Hepatocyte (in vitro differentiated cells): ENCODE measurements around the gene P3H4. TPM values are rescaled to one million over a fixed set of nuclear protein-coding genes. Genes with fewer than 3 reads are reported as not detected.

Source experiments
- DNase-seq: peaks from one replicate; pipeline ENCODE4 v3.0.0-alpha.2; 2016; ENCODE audit warnings: low spot score
- H2AFZ ChIP-seq: fragments of 200-600 bp; sonication (generic); 2 replicates; pipeline ENCODE4 v1.6.0; 2016; ENCODE audit warnings: antibody characterized with exemption, mild to moderate bottlenecking
- H3K27ac ChIP-seq: fragments of 200-600 bp; sonication (generic); 2 replicates; pipeline ENCODE4 v1.5.1; 2016; ENCODE audit warnings: mild to moderate bottlenecking
- H3K27me3 ChIP-seq: fragments of 200-600 bp; sonication (generic); 2 replicates; pipeline ENCODE4 v1.6.1; 2016
- H3K36me3 ChIP-seq: fragments of 200-600 bp; sonication (generic); replicated peaks from 2 replicates; pipeline ENCODE4 v1.5.1; 2016; ENCODE audit warnings: low read depth; ENCODE audit not compliant: insufficient read depth
- H3K4me1 ChIP-seq: fragments of 200-600 bp; sonication (generic); 2 replicates; pipeline ENCODE4 v1.5.1; 2016; ENCODE audit warnings: mild to moderate bottlenecking, moderate library complexity; ENCODE audit not compliant: insufficient read depth
- H3K4me2 ChIP-seq: fragments of 200-600 bp; sonication (generic); 2 replicates; pipeline ENCODE4 v1.6.0; 2016
- H3K4me3 ChIP-seq: fragments of 200-600 bp; sonication (generic); 2 replicates; pipeline ENCODE4 v1.5.1; 2016; ENCODE audit warnings: mild to moderate bottlenecking
- H3K79me2 ChIP-seq: fragments of 200-600 bp; sonication (generic); 2 replicates; pipeline ENCODE4 v1.6.0; 2017; ENCODE audit warnings: mild to moderate bottlenecking
- H3K9me2 ChIP-seq: fragments of 200-600 bp; sonication (generic); replicated peaks from 2 replicates; pipeline ENCODE4 v1.6.0; 2017; ENCODE audit warnings: mild to moderate bottlenecking; ENCODE audit not compliant: insufficient read depth
- H3K9me3 ChIP-seq: fragments of 200-600 bp; sonication (generic); 2 replicates; pipeline ENCODE4 v1.5.1; 2016; ENCODE audit warnings: low read depth, mild to moderate bottlenecking
- H4K20me1 ChIP-seq: fragments of 200-600 bp; sonication (generic); 2 replicates; pipeline ENCODE4 v1.6.0; 2016; ENCODE audit warnings: mild to moderate bottlenecking; ENCODE audit not compliant: insufficient read depth, poor library complexity, severe bottlenecking
- EZH2 ChIP-seq: fragments of 200-600 bp; sonication (generic); IDR thresholded peaks from 2 replicates; pipeline ENCODE4 v1.6.1; 2016; ENCODE audit warnings: antibody characterized with exemption, mild to moderate bottlenecking, borderline replicate concordance
- EZH2phosphoT487 ChIP-seq: fragments of 200-600 bp; sonication (generic); IDR thresholded peaks from one replicate; pipeline ENCODE4 v1.6.1; 2018; ENCODE audit warnings: antibody characterized with exemption, mild to moderate bottlenecking, low read depth, moderate library complexity; ENCODE audit not compliant: unreplicated experiment, severe bottlenecking
- WGBS: methylation state at CpG from one replicate; pipeline ENCODE4 v1.1.6; 2016; ENCODE audit warnings: low lambda C conversion rate; ENCODE audit errors: missing lambda C conversion rate; 5-methylcytosine and 5-hydroxymethylcytosine counted together
- polyA plus RNA-seq: library from polyadenylated mRNA; unstranded; fragments of >200 nt; fragmentation: Nextera tagmentation; extraction: Ambion mirVana; gene quantifications from 2 replicates; pipeline ENCODE4 v1.2.1, GENCODE V29; 2016
- total RNA-seq: library from RNA; depleted of rRNA; stranded (reverse); fragments of >200 nt; gene quantifications from 2 replicates; pipeline ENCODE4 v1.2.3, GENCODE V29; 2014
- TF ChIP-seq, protein P1 (sequence below): fragments of 200-600 bp; sonication (generic); IDR thresholded peaks from 2 replicates; pipeline ENCODE4 v1.5.1; 2016; ENCODE audit warnings: antibody characterized with exemption, mild to moderate bottlenecking; ENCODE audit not compliant: poor library complexity

Gene P3H4
- total and polyA plus RNA-seq, 2 experiments from 2014 or later = 62.6 to 110 TPM

DNA sequence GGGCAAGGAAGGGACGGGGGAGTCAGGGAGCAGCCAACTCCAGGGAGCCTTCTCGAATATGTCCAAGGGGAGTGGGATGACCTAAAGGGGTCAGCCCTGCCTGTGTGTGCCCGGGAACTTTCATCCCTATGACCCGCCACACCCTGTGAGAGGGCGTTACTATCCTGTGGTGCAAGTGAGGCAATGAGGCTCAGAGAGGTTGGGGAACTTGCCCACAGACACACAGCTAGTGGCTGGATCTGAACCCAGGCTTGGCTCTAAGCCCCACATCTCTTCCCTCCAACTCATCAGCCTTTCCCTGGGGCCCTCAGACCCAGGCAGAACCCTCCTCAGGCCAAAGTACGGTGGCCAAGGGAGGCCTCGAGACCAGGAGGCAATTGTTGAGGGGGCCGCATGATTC lies 48.4 kb downstream of the P3H4 start:
- Histone ChIP-seq H3K9me2 (no peaks in the 10 kb centered on the region), H3K4me3 (no peak overlapping the region), H3K4me2 (no peak overlapping the region), H3K4me1 (no peaks in the 10 kb centered on the region), H3K27ac (no peak overlapping the region), H4K20me1 (peaks cover 32% of the 10 kb centered on the region), H3K9me3 (no peaks in the 10 kb centered on the region), H3K27me3 (no peaks in the 10 kb centered on the region), H3K79me2 (peaks cover 17% of the 10 kb centered on the region), H3K36me3 (peaks cover 10% of the 10 kb centered on the region), H2AFZ (no peak overlapping the region)
- 97% methylated on average over 8 of the region's 8 CpGs for WGBS
- no peak for DNase-seq
- TF ChIP-seq EZH2phosphoT487 (no peak), EZH2 (no peak)
- TF ChIP-seq, protein P1, sequence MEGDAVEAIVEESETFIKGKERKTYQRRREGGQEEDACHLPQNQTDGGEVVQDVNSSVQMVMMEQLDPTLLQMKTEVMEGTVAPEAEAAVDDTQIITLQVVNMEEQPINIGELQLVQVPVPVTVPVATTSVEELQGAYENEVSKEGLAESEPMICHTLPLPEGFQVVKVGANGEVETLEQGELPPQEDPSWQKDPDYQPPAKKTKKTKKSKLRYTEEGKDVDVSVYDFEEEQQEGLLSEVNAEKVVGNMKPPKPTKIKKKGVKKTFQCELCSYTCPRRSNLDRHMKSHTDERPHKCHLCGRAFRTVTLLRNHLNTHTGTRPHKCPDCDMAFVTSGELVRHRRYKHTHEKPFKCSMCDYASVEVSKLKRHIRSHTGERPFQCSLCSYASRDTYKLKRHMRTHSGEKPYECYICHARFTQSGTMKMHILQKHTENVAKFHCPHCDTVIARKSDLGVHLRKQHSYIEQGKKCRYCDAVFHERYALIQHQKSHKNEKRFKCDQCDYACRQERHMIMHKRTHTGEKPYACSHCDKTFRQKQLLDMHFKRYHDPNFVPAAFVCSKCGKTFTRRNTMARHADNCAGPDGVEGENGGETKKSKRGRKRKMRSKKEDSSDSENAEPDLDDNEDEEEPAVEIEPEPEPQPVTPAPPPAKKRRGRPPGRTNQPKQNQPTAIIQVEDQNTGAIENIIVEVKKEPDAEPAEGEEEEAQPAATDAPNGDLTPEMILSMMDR = no peak

DNA sequence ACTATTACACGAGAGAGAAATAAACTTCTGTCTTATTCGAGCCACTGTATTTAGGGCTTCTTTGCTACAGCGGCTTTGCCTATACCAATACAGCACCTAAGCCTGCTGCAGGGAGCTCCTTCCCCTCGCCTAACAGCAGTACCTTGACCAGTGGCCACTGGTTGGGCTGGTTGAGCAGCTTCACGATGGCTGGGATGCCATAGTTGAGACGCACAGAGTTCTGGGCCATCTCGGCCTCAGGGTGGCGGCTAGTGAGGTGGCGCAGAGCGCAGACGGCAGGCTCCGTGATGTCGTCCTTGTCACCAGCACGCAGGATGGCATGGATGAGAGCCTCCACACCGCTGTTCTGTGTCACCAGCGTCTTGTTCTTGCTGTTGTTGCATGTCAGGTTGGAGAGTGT lies 48.9 kb downstream of the P3H4 start:
- H3K36me3 ChIP-seq = peaks cover 10% of the 10 kb centered on the region
- H3K4me3 ChIP-seq = no peak overlapping the region
- 96% methylated on average over 16 of the region's 16 CpGs for WGBS
- H3K27me3 ChIP-seq = no peaks in the 10 kb centered on the region
- H2AFZ ChIP-seq = no peak overlapping the region
- no peaks in the 10 kb centered on the region for H3K9me2 ChIP-seq
- TF ChIP-seq EZH2 = no peak
- TF ChIP-seq, protein P1 = no peak
- no peak for TF ChIP-seq EZH2phosphoT487
- H3K9me3 ChIP-seq = no peaks in the 10 kb centered on the region
- DNase-seq = no peak
- peaks cover 15% of the 10 kb centered on the region for H3K79me2 ChIP-seq
- H3K4me2 ChIP-seq = no peak overlapping the region
- no peaks in the 10 kb centered on the region for H3K4me1 ChIP-seq
- no peak overlapping the region for H3K27ac ChIP-seq
- H4K20me1 ChIP-seq = peaks cover 28% of the 10 kb centered on the region

DNA sequence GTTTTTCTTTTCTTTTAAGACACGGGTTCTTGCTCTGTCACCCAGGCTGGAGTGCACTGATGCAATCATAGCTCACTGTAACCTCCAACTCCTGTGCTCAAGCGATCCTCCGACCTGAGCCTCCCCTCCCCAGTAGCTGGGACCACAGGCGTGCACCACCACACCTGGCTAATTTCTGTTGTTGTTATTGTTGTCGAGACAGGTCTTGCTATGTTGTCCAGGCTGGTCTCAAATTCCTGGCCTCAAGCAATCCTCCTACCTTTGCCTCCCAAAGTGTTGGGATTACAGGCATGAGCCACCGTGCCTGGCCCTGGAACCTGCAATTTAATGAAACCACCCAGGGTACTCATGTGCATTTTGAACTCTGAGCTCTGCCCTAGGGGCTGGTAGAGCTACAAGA lies 49.4 kb downstream of the P3H4 start:
- H3K4me1 ChIP-seq = no peaks in the 10 kb centered on the region
- no peak overlapping the region for H3K27ac ChIP-seq
- no peaks in the 10 kb centered on the region for H3K9me2 ChIP-seq
- TF ChIP-seq, protein P1 = no peak
- no peak for TF ChIP-seq EZH2
- no peak for TF ChIP-seq EZH2phosphoT487
- H4K20me1 ChIP-seq = peaks cover 25% of the 10 kb centered on the region
- no peak for DNase-seq
- H2AFZ ChIP-seq = no peak overlapping the region
- H3K79me2 ChIP-seq = peaks cover 12% of the 10 kb centered on the region
- peaks cover 10% of the 10 kb centered on the region for H3K36me3 ChIP-seq
- no peak overlapping the region for H3K4me2 ChIP-seq
- no peak overlapping the region for H3K4me3 ChIP-seq
- no peaks in the 10 kb centered on the region for H3K9me3 ChIP-seq
- 95% methylated on average over 6 of the region's 6 CpGs for WGBS
- no peaks in the 10 kb centered on the region for H3K27me3 ChIP-seq

DNA sequence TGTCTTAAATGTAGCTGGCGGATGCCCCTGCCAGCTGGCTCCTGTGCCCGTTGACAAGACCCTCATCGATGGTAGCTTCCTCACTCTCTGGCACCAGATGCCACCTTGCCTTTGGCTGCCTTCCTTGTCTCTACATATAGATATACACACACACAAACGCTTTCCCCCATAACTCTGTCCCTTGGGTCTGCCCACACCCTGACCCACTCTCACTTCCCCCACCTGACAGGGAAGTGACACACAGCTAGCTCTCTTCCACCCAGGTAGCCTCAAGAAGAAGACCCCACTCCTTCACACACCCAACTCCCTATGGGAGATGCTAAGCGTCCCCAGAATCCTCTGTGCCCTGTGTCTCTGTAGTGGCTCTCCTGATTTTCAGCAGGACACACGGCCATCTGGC lies 50.9 kb downstream of the P3H4 start:
- DNase-seq = no peak
- no peak overlapping the region for H3K4me3 ChIP-seq
- TF ChIP-seq EZH2 = no peak
- TF ChIP-seq, protein P1 = no peak
- TF ChIP-seq EZH2phosphoT487 = no peak
- no peaks in the 10 kb centered on the region for H3K9me3 ChIP-seq
- no peaks in the 10 kb centered on the region for H3K9me2 ChIP-seq
- H4K20me1 ChIP-seq = peaks cover 18% of the 10 kb centered on the region
- 95% methylated on average over 6 of the region's 6 CpGs for WGBS
- no peak overlapping the region for H3K4me2 ChIP-seq
- H2AFZ ChIP-seq = no peak overlapping the region
- H3K4me1 ChIP-seq = no peaks in the 10 kb centered on the region
- peaks cover 11% of the 10 kb centered on the region for H3K79me2 ChIP-seq
- H3K27me3 ChIP-seq = no peaks in the 10 kb centered on the region
- H3K36me3 ChIP-seq = peaks cover 8% of the 10 kb centered on the region
- H3K27ac ChIP-seq = no peak overlapping the region
